ENCODE measurements around the gene RTRAF. TPM values are rescaled to one million over a fixed set of nuclear protein-coding genes. Genes with fewer than 3 reads are reported as not detected.

The RTRAF gene
- total RNA-seq, 1 donor from 2014 or later: 223 TPM

- no peak for DNase-seq (ENCODE audit: low read depth in 2 of 2)
These were observed 4.1 kb downstream of the RTRAF start for GRCh38 chr14:51993285-51993920.

DNA sequence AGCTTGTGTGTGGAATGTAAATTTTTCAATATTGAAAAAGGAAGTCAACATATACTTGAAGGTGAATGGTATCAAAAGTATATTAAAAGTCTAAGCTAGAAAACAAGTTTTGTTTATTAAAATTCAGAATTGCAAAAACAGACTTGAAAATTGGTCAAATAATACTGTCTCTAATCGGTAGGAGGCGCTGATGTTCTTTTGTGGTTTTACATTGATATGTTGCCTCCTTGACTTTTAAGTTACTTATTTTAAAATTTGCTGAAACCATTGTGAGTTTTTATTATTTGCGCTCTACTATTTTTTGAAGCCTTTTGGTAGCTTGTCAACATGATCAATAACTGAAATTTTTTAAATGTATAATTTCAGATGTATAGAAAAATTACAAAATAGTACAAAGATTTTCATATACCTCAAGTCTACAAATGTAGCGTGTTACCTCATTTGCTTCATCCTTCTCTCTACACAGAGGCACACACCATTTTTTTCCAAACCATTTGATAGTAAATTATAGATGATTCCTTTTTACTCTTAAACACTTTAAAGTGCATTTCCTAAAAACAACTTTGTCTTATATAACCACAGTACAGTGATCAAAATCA lies 6.9 kb downstream of the RTRAF start:
- peak; percentile 63 to 64 for DNase-seq (ENCODE audit: low read depth in 2 of 2)

DNA sequence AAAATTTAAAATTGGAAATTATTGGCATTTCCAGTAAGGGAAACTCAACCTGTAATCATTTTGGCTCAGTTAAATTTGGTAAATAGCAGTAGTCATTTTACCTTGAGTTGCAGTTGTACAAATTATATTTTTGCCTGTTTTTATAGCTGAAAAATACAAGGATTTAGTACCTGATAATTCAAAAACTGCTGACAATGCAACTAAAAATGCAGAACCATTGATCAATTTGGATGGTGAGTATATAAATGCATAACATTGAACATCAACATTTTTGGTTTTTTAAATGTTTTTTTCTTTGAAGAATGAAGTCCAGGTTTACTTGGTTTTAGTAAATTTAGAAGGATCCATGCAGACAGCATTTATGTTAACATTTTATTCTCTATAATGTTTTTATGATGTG lies 9.0 kb downstream of the RTRAF start:
- DNase-seq (ENCODE audit: low read depth in 2 of 2): no peak

GRCh38 chr14:51999084-51999483 lies 9.7 kb downstream of the RTRAF start:
- no peak for DNase-seq (ENCODE audit: low read depth in 2 of 2)

DNA sequence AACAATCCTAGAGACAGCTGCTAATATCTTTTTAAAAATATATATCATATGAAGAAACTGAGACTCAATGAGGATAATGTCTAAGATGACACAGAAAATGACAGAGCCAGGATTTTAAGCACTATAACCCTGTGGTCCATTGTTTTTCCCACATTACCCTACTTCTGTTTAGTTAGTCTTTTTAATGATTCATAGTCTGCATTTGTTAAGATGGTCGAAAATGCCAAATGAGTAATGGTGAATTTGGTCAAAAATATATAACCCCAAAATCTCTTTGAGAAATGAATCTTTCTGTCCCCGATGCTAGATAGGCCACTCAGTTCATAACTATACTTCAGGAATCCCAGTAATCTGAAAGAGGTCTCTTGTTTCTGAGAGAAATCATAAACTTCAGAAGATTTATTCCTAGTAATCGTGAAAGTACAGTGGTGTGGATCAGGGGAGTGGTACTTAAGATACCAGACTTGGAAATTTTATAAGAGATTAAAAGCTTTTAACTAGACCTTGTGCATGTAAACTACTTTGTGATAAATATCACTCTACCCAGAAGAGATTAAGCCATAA lies 10.8 kb downstream of the RTRAF start:
- no peak for DNase-seq (ENCODE audit: low read depth in 2 of 2)

- DNase-seq (ENCODE audit: low read depth in 2 of 2): no peak
These were observed 11.3 kb downstream of the RTRAF start for GRCh38 chr14:52000696-52001095.

DNA sequence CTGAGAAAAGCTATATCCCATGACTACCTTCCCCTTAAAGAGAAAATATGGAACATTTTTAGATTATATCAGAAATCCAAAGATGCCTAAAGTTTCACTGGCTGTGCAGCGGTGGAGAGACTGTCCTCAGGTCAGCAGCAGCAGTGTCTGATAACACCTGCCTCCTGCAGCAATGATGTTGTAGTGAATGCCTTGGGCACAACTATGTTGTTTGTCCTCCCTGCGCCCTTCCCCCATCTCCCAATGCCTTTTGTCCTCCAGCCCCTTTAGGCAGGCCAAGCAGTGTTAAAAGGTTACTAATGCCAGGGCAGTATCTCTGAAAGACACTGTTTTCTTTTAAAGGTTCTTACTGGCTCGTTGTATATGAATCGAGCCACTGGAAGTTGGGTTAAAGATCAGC lies 13.2 kb downstream of the RTRAF start:
- DNase-seq (ENCODE audit: low read depth in 2 of 2): no peak

DNA sequence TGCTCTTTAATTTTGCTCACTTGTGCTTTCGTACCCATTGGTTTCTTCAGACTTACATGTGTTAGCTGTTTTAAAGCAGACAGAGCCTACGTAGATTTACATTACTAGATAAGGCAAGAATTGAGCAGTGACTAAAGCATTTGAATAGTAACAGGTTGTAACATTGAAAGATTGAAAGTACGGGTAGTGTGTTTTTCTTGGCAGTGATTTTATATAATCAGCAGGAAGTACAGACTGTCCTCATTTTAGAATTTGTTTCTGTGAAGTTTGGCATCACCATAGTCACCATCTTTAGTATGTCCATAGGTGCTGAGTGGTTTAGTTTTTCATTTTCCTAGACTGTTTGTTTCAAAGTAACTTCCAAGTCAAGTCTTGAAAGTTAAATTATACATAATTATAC lies 14.0 kb downstream of the RTRAF start:
- DNase-seq (ENCODE audit: low read depth in 2 of 2): peak; percentile 83 to 84

GRCh38 chr14:52005625-52006024 lies 16.3 kb downstream of the RTRAF start:
- DNase-seq (ENCODE audit: low read depth in 2 of 2): no peak

DNA sequence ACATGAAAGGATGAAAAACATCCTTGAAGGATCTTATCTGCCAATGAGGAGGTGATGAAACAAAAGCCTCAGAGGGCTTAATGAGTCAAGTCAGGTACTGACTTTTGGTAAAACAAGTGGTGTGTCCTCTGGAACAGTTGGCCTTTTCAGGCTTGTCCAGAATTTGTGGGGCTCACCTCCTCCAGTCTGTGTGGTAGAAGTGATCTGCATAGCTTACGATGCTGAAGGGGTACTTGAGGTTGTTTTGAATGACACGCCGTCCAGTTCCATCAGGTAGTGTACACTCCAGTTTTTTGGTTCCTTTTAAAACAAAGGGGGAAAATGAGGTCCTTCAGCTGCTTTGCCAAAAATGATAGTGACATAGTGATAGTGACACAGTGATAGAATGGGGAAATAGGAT lies 17.0 kb downstream of the RTRAF start:
- DNase-seq (ENCODE audit: low read depth in 2 of 2): no peak

GRCh38 chr14:52007211-52007610 lies 17.9 kb downstream of the RTRAF start:
- DNase-seq (ENCODE audit: low read depth in 2 of 2): no peak

DNA sequence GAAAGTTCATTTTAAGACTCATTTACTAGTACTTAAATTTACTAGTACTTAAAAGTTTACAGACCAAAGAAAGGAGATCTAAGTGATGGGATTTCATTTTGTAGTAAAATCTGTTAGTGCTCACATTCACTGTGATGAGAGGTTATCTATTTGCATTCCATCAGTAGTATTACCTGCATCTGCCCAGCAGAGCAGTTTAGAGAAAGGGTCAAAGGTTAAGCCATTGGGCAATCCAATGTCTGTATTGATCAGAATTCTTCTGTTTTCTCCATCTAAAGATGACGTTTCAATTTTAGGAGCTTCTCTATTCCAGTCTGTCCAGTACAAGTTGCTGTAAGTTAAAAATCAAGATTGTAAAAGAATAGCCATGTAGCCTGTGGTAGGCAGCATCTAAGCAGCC lies 18.3 kb downstream of the RTRAF start:
- DNase-seq (ENCODE audit: low read depth in 2 of 2): no peak

DNA sequence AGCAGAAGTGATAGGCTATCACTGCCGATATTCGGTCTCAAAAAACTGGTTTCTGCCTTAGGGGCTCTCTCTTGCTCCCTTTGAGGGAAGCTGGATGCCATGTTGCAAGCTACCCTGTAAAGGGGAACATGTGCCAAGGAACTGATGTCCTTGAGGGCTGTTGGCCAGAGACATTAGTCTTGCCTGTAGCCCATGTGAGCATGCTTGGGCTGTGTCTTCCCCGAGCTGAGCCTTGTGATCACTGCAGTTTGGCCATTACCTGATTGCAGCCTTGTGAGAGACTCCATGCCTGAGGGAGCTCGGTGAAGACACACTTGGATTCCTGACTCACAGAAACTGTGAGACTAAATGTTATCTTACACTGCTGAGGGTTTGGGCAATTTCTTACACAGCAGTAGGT lies 18.8 kb downstream of the RTRAF start:
- no peak for DNase-seq (ENCODE audit: low read depth in 2 of 2)

- DNase-seq (ENCODE audit: low read depth in 2 of 2): no peak
These were observed 20.9 kb downstream of the RTRAF start for GRCh38 chr14:52010173-52010693.

DNA sequence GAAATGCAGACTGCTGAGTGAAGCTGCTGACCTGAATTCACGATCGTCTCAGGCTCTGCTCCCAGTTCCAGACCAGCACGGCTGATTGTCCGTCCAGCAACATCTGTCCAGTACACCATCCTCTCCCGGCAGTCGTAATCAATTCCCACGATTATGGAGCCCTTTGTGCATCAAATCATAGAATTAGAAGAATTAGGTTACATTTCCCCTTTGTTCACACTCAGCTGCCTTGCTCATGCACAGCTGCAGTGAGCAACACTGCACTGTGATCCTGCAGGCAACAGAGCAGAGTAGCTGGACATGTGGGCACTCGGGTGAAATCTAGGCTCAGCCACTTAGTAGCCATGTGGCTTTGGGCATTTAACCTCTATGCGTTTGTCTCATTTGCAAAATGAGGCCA lies 22.2 kb downstream of the RTRAF start:
- no peak for DNase-seq (ENCODE audit: low read depth in 2 of 2)

DNA sequence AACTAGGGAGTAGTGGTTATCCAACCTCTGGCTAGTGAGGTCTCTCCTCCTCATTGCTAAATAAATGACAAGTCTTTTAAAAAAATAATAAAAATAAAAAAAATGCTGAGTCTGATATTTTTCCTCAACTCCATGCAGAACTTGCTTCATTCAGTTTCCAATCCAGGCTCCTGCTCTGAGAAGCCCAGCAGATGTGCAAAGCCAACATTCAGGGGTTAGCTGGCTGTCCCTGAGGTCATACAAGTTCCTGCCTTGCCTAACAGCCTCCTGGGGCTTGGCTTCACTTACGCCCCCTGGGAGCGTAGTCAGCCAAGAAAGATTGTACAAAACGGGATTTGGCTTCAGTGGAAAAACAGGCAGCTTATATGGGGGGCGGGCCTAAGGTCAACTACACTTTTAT lies 23.3 kb downstream of the RTRAF start:
- DNase-seq (ENCODE audit: low read depth in 2 of 2): no peak

DNA sequence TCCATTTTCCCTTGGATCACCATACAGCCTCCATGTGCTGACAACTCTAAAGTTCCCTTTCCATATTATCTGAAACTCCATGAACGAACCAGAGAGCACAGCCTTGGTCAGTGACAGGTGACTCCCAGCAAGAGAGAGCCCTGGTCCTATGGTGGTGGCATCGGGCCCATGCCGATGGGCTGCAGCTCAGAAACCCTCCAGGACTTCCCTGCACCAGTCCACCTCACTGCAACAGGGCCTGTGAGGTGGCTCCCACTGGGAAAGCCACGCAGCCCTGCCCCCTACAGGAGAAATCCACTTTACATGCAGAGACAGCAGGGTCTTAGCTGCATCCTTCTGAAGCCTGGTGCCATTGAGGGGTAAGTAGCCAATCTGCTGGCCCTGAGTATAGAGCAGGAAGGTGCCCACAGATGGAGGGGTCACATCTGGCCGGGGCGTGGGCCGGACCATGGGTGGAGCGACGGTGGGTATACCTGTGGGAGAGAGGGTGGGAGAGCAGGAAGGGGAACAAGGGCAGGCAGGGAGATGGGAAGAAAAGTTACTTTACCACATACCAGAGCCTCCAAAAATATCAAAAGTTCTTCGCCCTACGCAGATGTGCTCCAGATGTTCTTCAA lies 24.7 kb downstream of the RTRAF start:
- DNase-seq (ENCODE audit: low read depth in 2 of 2): peak in 1 of 2 donors; percentile 19

- peak in 1 of 2 donors; percentile 12 for DNase-seq (ENCODE audit: low read depth in 2 of 2)
These were observed 25.4 kb downstream of the RTRAF start for GRCh38 chr14:52014601-52015267.

DNA sequence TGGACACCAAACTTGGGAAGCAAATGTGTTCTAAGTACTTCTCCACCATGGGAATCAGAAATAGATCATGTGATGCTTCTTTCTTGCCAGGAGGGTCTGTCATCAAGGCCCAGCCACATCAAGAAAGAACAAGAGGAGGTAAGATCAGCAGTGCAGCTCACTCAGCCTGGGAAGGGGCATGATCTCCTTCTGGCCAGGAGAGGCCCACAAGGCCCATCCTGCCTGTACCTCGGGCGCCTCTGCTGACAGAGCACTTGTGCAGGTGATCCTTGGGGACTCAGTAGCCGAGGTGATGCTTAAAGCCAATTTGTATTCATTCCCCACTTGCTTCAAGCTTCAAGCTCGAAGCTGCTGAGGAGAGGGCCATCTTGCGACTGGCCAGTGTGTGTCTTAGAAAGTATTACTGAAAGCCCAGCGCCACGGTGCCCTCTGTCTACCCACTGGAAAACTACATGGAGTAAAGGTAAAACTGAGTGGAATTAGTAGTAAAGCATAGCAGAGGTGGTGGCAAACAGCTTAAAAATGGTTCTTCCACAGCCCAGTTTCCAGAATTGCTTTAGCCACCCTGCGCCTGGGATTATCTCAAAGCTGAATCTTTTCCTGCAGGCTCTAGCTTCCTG lies 26.2 kb downstream of the RTRAF start:
- peak in 1 of 2 donors; percentile 54 for DNase-seq (ENCODE audit: low read depth in 2 of 2)

DNA sequence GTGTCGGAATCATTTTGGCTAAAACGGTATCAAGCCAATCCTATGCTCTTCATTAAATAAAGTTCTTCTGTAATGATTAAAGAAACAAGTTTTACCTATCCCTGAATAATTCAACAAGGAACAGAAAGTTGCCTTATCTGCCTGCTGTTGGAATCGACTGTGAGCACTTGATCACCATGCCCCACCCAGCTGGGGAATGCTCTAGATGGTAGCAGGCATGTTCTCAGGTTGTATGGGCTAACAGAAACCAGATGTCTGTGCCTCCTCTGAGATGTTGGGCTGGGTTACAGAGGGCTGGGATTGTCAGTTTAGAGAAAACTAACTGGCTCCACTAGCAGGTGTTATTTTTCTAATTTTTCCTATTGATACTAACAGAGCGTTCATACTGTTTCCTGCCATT lies 28.9 kb downstream of the RTRAF start:
- no peak for DNase-seq (ENCODE audit: low read depth in 2 of 2)

DNA sequence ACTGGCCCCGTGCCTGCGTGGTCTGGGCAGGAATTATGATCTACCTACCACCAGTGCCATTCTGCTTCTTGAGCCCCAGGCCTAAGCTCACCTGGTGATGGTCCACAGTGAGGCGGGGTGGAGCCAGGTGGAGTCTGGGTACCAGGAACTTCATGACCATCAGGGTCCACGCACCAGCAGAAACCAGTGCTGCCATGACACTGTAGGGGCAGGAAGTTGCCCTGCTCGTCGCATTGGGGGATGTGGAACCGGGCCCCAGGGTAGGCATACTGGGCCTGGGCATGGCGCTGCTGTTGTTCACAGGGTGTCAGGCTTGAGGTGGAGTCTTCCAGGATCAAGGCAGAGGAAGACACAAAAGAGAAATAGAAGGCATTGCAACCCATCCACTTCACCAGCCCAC lies 29.6 kb downstream of the RTRAF start:
- DNase-seq (ENCODE audit: low read depth in 2 of 2): no peak
